Measurements from ENCODE around the gene ADORA2B.
A peak's percentile ranks its signal among the peaks of the same experiment; 100 is the strongest.

Gene ADORA2B

DNA sequence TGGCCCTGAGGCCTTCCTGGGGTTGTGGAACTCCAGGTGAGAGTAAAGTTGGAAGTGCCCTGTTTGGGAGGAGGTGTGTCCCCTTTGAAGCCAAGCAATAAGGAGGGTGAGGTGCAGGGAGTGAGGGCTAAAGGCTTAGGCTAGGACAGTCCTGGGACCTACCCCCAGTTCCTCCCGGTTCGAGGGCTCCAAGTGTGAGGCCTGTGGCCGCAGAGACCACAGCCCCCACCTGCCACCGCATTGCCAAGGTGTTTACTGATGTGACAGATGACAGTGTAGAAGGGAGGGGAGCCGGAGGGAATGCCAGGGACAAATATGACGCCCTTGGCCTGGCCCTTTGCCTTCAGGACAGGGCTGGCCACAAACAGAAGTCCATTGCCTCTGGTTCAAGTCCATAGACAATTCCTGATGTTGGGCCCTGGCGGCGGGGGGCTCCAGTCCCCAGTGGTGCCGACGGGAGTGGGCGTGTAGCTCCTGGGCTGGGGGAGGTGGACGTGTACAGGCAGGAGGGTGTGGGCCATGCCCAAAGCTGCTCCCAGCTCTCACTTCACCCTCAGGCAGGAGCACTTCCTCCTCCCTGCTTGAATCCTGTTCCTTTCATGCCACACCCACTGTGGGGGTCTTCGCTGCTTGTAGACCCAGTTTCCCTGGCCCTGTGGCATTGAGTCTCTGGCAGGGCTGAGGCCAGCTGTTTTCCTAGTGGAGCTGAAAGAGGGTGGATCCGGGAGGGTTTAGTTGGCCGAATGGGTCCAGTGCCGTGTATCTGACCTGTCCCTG is 3.2 kb downstream of the ADORA2B start:
- no peak for DNase-seq
- intact Hi-C loops (cut with DNase I) = no loop called here

DNA sequence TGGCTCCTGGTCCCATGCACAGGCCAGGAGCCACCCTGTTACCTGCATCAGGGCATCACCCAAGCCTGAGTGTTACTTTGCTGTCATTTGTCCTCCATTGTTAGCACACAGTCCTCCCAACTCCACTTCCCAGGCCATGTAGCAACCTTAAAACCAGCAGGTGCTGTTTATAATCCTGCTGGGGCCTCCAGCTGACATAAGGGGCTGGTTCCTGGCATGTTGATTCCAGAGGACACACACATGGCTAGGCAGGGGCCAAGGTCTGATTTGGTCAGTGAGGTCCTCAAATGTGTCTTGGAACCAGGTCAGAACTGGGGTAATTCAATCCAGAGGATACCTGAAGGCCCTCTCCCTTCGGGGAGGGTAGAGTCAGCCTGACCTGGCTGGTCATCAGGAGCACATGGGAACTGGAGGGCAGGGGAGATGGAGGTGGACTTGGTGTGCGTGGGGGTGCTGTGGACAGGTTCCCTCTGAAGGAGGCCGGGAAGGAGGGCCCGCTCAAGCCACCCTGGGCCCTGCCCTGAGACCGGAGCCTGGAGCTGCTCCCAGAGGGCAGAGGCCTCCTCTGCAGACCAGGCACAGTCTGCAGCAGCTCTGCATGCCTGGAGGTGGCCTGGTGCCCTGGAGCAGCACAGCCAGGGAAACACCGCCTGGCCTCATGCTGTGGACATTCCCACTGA is 6.6 kb downstream of the ADORA2B start:
- intact Hi-C loops (cut with DNase I) = no loop called here
- no peak for DNase-seq

DNA sequence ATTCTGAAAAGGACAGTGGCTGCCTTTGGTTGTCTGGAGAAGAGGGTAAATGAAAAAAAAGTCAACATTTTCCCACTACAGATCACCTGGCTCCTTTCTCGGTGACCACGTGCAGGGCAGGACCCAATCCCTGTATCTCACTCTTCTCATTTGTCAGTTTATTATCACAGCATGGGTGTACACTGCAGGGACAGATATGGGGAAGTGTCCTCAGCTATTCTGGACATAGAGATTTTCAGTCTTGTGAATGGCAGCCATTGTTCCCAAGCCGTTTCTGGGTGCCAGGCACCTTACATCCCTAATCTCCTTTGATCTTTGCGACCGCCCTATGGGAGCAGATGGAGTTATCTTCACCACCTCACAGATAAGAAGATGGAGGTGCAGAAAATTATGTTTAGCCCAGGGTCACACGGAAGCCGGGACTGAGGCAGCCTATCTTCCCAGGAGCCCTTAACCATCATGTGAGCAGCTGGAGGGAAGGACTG is 7.2 kb downstream of the ADORA2B start:
- intact Hi-C loops (cut with DNase I) = no loop called here
- DNase-seq = no peak

DNA sequence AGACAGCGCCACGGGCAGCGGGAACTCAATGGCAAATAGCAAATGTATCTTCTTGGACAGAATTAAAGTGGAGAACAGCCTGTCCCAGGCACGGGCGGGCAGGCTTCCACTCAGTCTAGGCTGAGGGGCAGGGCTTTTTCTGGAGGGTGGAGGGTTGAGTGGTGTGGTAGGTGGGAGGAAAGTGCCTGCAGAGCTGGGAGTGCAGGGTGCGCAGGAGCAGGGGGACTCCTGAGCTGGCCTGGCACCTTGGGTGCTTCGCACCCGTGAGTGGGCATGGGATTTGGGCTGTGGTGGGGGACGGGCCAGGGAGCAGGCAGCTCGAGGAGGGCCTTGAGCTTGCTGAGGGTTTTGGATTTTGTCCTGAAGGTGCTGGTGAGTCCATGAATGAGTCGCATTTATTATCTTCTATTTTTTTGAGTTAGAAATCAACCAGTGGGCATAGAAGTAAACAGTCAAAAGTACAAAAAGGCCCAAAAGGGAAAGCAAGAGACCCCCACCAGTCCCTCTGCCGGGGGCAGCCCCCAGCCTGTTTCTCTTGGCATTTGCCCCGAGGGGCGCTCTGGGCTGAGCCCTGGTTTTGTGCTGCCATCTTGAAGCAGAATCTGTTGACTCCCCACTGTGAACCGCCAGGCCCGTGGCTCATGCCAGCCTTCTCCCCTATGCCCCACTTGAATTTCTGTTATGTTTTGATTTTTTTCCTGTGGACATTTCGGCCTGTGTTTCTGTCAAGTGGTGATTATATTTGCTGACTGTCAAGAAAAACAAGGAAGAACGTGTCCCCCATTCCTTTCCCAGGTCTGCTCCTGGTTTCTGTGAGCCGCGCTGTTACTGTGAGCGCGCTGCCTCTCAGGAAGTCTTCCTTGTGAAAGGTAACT is 8.2 kb downstream of the ADORA2B start:
- DNase-seq = no peak
- intact Hi-C loops (cut with DNase I) = no loop called here

DNA sequence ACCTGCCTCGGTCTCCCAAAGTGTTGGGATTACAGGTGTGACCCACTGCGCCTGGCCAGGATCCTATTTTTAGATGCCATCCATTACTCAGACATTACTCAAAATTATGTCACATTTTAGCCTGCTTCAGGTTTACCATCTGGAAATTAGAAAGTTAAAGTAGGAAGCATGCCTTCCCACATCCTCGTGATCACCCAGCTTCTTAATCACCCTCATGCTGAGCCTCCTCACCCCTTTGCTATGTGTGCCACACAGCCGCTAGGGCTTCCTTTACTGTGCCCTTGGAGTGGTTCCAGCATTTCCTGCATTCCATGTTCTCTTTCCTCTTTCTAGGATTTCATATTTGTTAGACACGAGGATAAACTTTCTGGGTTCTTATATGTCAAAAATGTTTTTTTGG is 9.3 kb downstream of the ADORA2B start:
- intact Hi-C loops (cut with DNase I) = no loop called here
- no peak for DNase-seq

DNA sequence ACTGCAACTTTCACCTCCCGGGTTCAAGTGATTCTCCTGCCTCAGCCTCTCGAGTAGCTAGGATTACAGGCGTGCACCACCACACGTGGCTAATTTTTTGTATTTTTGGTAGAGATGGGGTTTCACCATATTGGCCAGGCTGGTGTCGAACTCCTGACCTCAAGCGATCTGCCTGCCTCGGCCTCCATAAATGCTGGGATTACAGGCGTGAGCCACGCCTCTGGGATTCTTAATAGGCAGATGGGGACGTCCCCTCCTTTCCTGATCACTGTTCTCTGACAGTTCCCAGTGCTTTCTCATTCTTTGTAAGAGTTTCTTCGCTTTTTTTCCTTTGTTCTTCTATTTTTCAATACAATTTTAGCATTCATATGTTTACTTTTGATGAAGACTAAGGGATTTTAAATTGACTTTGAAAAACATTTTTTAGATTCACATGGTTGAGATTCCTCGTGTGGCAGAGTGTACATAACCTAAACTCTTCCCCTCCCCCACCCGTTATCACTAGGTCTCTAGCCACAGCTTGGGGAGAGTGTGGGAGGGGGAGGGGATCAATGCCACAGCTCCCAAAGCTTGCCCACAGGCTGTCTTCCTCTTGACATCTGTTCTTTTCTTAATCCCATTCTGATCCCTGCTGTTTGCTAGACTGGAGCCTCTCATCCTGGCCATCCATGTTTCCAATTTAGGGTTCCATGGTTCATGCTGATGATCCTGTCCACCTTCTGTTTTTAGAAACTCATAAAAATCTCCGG is 11.0 kb downstream of the ADORA2B start:
- intact Hi-C loops (cut with DNase I) = no loop called here
- DNase-seq = no peak

DNA sequence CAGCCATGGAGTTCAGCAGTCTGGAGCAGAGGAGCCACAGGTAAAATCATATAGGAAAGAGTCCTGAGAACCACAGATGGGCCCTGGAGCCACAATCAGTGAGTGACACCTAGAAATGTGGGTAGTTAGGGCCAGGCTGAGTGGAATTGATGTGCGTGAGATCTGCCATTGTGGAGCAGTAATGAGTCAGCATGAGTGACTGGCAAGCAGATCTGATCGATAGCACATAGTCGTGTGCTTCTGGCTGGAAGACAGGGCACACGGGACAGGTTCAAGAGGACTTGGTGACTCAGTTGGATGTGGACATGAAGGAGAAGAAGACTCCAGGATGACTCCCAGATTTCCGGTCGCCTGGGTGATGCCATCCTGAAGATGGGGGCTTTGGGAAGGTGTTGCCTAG is 12.3 kb downstream of the ADORA2B start:
- intact Hi-C loops (cut with DNase I) = no loop called here
- DNase-seq = no peak

DNA sequence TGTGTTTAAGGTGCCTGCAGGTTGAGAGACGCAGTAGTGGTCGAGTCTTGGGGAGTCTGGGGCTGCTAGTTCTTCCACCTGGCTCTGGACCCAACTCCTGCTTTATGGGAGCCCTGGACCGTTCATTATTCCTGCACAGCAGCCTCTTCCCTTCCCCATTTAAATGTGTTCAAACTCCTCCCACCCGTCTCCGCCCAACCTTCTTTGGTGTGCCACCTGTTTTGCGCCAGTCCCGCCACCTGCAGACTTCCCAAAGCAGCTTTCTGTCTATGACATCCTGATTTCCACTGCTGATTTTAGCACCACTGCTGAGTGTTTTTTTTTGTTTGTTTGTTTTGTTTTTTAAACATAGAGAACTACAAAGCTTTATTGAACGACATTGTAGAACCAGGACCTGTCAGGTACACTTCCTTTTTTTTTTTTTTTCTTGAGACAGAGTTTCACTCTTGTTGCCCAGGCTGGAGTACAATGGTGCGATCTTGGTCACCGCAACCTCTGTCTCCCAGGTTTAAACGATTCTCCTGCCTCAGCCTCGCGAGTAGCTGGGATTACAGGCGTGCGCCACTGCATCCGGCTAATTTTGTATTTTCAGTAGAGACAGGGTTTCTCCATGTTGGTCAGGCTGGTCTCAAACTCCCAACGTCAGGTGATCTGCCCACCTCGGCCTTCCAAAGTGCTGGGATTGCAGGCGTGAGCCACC is 12.8 kb downstream of the ADORA2B start:
- intact Hi-C loops (cut with DNase I) = no loop called here

DNA sequence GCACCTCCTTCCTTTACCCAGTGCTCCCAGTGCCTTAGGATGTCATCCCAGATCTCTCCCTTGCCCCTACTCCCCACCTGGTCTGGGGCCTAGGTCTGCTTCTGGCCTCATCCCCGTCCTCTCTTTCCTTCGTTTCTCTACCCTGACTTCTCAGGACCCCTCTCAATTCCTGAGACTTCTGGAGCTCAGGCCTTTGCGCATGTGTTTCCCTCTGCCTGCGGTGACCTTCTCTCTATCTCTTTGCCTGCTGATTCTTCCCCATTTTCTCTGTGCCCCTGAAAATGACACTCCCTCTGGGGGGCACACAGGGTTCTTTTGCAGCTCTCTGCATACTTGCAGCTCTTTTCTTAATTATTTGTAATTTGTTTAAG is 13.5 kb downstream of the ADORA2B start:
- no peak for DNase-seq
- intact Hi-C loops (cut with DNase I) = no loop called here

More for the DNA sequence above, 12.8 kb downstream of the ADORA2B start:
- DNase-seq = no peak

DNA sequence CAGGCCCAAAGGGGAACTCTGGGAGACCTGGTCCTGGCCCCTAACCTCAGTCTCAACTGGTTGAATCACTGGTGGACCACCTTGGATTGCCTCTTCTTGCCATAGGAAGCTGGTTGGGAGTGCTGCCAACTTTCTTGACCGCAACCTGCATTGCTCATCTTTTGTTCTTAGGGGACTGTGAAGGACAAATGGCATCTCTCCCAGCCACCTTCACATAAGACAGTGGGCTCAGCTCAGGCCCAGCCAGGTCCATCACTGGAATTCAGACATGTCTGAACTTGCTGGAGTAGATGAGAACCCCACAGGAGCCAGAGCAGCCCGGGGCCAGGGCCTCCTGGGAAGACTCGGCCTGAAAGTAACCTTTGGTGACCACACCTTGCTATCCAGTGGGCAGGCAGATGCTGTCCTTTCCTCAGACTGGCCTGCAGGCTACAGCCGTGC is 18.8 kb downstream of the ADORA2B start:
- DNase-seq = no peak
- intact Hi-C loops (cut with DNase I) = no loop called here

DNA sequence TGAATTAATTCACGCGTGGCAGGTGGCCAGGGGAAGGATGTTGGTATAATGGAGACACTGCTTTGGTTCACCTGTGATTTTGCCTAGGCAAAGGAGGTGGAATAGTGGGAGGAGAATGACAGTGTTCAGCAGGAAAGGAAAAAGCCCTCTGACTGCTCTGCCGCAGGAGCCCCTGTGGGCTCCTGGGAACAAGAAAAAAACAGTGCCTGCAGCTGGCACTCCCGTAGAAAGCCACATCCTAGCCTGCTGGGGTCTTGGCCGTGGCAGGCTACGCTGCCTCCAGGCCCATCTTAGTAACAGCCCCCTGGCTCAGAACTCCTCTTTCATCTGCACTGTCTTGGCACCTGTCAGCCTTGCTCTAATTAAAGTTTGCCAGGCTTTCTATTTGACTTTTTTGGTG is 20.6 kb downstream of the ADORA2B start:
- DNase-seq = peak in 10 of 42 donors; percentile 12 to 49 (median 22)

DNA sequence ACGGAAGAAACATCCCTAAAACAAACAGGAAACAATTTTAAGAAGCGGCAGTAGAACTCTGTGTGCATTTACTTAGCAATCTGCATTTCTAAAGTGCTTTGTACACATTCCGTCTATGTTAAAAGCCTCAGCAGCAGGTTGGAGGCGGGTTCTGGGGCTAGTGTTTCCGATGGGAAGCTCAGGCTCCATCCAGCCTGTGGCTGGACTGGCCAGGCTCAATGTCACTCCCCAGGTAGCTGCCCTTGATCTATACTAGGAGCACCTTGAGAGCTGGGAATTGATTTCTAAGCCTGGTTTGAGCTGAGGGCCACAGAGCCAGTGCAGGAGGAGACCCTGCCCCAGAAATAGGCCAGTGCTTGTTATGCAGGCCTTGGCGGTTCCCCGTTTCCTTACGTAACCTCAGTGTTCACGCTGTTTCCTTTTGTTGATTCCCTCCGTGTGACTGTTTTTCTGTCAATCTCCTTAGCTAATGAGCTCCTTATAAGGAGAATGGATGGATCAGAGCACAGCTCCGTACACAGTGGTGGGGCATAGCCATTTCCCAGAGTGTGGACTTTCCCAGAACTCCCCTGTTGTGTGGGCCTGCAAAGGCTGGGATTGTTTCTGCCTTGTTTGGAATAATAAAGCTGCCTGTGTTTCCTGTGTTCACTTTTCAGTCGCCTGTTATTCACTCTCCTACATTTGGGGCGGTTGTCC is 21.4 kb downstream of the ADORA2B start:
- DNase-seq = peak in 15 of 42 donors; percentile 20 to 73 (median 42)
- intact Hi-C loops (cut with DNase I) = no loop called here

More for the DNA sequence above, 20.6 kb downstream of the ADORA2B start:
- intact Hi-C loops (cut with DNase I) = no loop called here

DNA sequence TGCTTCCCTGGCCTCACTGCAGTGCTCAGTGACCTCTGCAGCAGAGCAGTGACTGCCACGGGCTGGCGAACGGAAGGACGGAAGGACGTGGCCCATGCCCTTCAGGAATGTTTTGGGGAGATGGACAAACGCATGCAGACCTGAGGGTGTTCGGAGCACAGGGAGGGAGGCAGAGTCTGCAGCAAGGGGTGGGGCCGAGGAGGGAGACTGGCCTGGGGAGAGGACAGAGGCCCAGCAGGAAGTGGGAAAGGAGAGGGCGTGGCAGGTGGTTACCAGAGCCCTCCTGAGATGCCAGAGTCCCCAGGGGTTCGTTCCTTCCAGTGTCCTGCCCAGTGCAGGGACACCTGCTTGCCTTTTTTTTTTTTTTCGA is 21.9 kb downstream of the ADORA2B start:
- DNase-seq = no peak
- intact Hi-C loops (cut with DNase I) = no loop called here

DNA sequence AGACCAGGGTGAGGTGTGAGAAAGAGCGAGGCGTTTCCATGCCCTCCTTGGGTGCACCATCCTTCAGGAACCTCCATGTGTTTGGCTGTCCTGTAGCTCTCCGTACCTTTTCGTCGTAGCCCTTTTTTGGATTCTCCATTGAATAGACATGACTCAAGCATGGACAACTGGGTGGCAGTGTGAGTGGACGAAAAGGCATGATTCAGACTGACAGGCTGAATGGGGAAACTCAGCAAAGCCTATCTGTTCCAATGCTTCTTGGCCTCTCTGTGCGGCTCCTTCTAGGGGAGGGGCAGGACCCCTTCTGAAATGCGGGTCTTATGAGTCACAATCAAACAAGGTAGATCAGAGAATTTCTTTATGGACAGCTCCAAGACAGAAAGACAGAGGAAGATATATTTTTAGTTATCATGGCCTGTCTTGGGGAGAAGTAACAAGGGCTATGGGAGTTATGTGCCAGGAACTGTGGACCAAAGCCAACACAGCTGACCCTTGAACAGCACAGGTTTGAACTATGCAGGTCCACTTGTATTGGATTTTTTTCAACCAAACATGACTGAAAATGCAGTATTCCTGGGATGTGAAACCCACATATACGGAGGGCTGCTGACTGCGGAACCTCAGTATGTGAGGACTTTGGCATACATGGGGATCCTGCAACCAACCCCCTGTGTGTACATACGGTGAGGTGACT is 22.9 kb downstream of the ADORA2B start:
- intact Hi-C loops (cut with DNase I) = no loop called here
- DNase-seq = peak in 1 of 42 donors; percentile 56

DNA sequence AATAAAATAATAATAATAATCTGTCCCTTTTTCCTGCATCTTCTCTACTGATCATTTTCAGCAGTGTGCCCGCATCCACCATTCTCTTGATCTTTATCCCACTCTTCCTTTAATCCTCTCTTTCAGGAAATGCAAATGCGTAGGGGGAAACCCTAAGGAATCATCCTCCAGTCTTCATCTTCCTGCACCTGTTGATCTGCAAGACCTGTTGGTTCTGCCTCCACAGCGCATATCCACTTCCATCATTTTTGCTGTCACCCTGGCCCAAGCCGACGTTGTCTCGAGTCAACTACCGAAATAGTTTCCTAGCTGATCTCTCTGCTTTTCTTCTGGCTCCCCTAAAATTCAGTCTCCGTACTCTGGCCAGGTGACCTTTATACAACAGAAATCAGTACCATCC is 24.5 kb downstream of the ADORA2B start:
- intact Hi-C loops (cut with DNase I) = no loop called here
- no peak for DNase-seq

DNA sequence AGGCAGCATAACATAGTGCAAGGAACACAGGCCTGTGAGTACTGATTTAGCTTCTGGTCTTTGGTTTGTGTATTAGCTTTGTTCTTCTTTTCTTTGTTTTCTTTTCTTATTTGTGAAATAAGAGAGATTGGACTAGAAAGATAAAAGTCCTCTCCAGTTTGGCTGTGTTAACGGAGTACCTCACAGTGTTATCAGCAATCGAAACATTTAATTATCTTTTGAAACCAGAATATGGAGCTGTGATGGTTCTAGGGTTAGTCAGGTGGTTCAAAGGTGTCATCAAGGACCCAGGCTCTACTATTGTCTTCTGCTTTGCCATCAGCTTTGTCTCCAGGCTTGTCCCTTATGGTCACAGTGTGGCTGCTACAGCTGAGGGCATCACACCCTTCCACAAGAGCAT is 25.6 kb downstream of the ADORA2B start:
- intact Hi-C loops (cut with DNase I) = no loop called here

DNA sequence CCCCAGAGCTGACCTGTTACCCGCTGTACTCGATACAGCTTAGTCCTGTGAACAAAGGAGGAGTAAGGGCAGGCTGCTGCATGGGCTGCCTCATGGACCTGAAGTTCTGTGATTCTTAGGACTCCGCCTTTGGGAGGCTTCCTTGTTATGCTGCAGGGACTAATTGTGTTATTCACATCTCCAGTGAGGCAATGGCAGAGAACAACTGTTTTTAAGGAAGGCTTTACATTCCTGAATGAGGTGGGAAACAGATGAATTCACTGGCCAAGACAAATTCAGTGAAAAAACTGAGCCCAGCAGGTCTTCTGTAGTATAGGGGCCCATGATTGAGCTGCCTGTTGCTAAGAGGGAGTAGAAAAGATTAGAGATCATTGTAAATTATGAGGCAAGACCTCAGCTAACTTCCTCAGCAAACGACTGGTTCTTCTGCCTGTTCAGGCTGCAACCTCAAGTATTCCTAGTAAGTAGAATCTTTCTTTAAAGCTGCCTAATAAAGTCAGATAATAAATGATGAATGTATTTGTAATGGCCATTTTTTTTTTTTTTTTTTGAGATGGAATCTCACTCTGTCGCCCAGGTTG is 26.3 kb downstream of the ADORA2B start:
- DNase-seq = no peak
- intact Hi-C loops (cut with DNase I) = no loop called here

More for the DNA sequence above, 25.6 kb downstream of the ADORA2B start:
- DNase-seq = no peak
